HG02973 (cell line): Measurements from ENCODE around the gene SLC11A2.

Experiments used
- ATAC-seq: cut with Tn5 transposase; IDR thresholded peaks from one replicate; pipeline ENCODE4 v1.9.1; 2021; ENCODE audit warnings: moderate library complexity; ENCODE audit not compliant: unreplicated experiment

Gene SLC11A2

GRCh38 chr12:51025836-51026638, at the start of gene SLC11A2:
SLC11A2 (minus strand) TSS chr12:51026384; CDS start chr12:51010728, 15,656 bp downstream.
- peak; percentile 83 for ATAC-seq

- ATAC-seq = no peak
Measured at GRCh38 chr12:51075390-51075789, 49.2 kb upstream of the SLC11A2 start.

GRCh38 chr12:51071663-51072062, 45.5 kb upstream of the SLC11A2 start:
- no peak for ATAC-seq

- no peak for ATAC-seq
Measured at GRCh38 chr12:51070004-51070403, 43.8 kb upstream of the SLC11A2 start.

GRCh38 chr12:51067771-51068170, 41.6 kb upstream of the SLC11A2 start:
- no peak for ATAC-seq

GRCh38 chr12:51067229-51067628, 41.0 kb upstream of the SLC11A2 start:
- ATAC-seq = no peak

- ATAC-seq = no peak
Measured at GRCh38 chr12:51065530-51065929, 39.3 kb upstream of the SLC11A2 start.

GRCh38 chr12:51062631-51063397, 36.6 kb upstream of the SLC11A2 start:
- ATAC-seq = no peak

- no peak for ATAC-seq
Measured at GRCh38 chr12:51059086-51059485, 32.9 kb upstream of the SLC11A2 start.

- no peak for ATAC-seq
Measured at GRCh38 chr12:51056242-51056641, 30.1 kb upstream of the SLC11A2 start.

- ATAC-seq = no peak
Measured at GRCh38 chr12:51055060-51055459, 28.9 kb upstream of the SLC11A2 start.

- ATAC-seq = no peak
Measured at GRCh38 chr12:51051787-51052186, 25.6 kb upstream of the SLC11A2 start.

GRCh38 chr12:51049525-51049924, 23.3 kb upstream of the SLC11A2 start:
- no peak for ATAC-seq

GRCh38 chr12:51048661-51049251, 22.6 kb upstream of the SLC11A2 start:
- ATAC-seq = no peak

- ATAC-seq = peak; percentile 89
Measured at GRCh38 chr12:51047655-51048540, 21.7 kb upstream of the SLC11A2 start, which contains the start of gene LETMD1. LETMD1 (plus strand) TSS chr12:51048327; CDS start chr12:51048357, 30 bp downstream.

GRCh38 chr12:51036279-51036678, 10.1 kb upstream of the SLC11A2 start:
- ATAC-seq = no peak

- ATAC-seq = no peak
Measured at GRCh38 chr12:51033457-51034089, 7.4 kb upstream of the SLC11A2 start.

GRCh38 chr12:51033048-51033447, 6.9 kb upstream of the SLC11A2 start:
- no peak for ATAC-seq

- ATAC-seq = no peak
Measured at GRCh38 chr12:51028813-51029150, 2.6 kb upstream of the SLC11A2 start.

- ATAC-seq = no peak
Measured at GRCh38 chr12:51028126-51028812, 2.1 kb upstream of the SLC11A2 start.
